Transverse colon (tissue), 4 donors: ENCODE measurements around the gene ABL1. TPM values are rescaled to one million over a fixed set of nuclear protein-coding genes. Genes with fewer than 3 reads are reported as not detected.

Experiments
- DNase-seq: peaks from one replicate; pipeline ENCODE4 v3.0.0-alpha.2; 2019
- H3K27ac ChIP-seq, 4 donors: fragments of 200-600 bp; sonication (generic); 2 replicates each; pipeline ENCODE4 v1.5.1; 2016 to 2018; ENCODE audit warnings: inconsistent platforms in 4 of 4
- H3K27me3 ChIP-seq: fragments of 200-600 bp; sonication (generic); 2 replicates; pipeline ENCODE4 v1.5.1; 2017; ENCODE audit warnings: inconsistent platforms
- H3K36me3 ChIP-seq, 4 donors: fragments of 200-600 bp; sonication (generic); 2 replicates each; pipeline ENCODE4 v1.5.1; 2017 to 2019; ENCODE audit warnings: inconsistent platforms in 4 of 4
- H3K4me1 ChIP-seq, 4 donors: fragments of 200-600 bp; sonication (generic); 2 replicates each; pipeline ENCODE4 v1.5.1; 2017 to 2020; ENCODE audit warnings: inconsistent platforms in 4 of 4
- H3K4me3 ChIP-seq, 4 donors: fragments of 200-600 bp; sonication (generic); 1 replicate in 1 of 4; 2 replicates in 3 of 4; pipeline versions ENCODE4 v1.5.1 to v1.6.1; 2017 to 2019; ENCODE audit warnings: inconsistent platforms in 4 of 4
- H3K9me3 ChIP-seq, 2 donors: fragments of 200-600 bp; sonication (generic); 2 replicates each; pipeline ENCODE4 v1.5.1; 2017 to 2019; ENCODE audit warnings: inconsistent platforms in 2 of 2
- EP300 ChIP-seq: sonication (generic); formaldehyde crosslinking; IDR thresholded peaks from one replicate; pipeline ENCODE4 v1.6.1; 2017; ENCODE audit warnings: antibody characterized with exemption, low read depth
- POLR2A ChIP-seq: fragments of 450-650 bp; IDR thresholded peaks from one replicate; pipeline ENCODE4 v1.6.1; 2016; ENCODE audit warnings: antibody characterized with exemption, mild to moderate bottlenecking, moderate library complexity
- POLR2AphosphoS5 ChIP-seq, 3 donors: sonication (generic); formaldehyde crosslinking; IDR thresholded peaks; one replicate each; pipeline ENCODE4 v1.6.1; 2016; ENCODE audit warnings: antibody characterized with exemption in 3 of 3
- WGBS, 2 donors: methylation state at CpG; one replicate each; pipeline ENCODE4 v1.1.5; 2018; ENCODE audit warnings: low coverage in 1 of 2; 5-methylcytosine and 5-hydroxymethylcytosine counted together
- in situ Hi-C, 4 donors: fragments of 200-750 bp; cut with MboI; loops; one replicate each; pipeline versions ENCODE4 v1.15.0 to v1.15.1; 2017; ENCODE audit warnings: low sequenced_read_pairs in 3 of 4, low pct_ligation_motif_present in 1 of 4, low pct_unique_long_range_greater_than_20kb in 1 of 4
- intact Hi-C: fragments of 100-400 bp; cut with DNase I; formaldehyde crosslinking; loops from one replicate; pipeline ENCODE4 v1.15.1; 2023; ENCODE audit warnings: low total_unique reads
- total RNA-seq, 4 donors: library from RNA; depleted of rRNA; stranded (reverse); fragments of >200 nt; gene quantifications; one replicate each; pipeline ENCODE4 v1.1.0, GENCODE V29; 2016
- TF ChIP-seq, protein P1 (sequence below), 5 experiments: fragments of 200-600 bp in 3 of 5; fragments of 450-650 bp in 2 of 5; sonication (generic) in 3 of 5; IDR thresholded peaks; 1 replicate in 2 of 5; 2 replicates in 3 of 5; pipeline ENCODE4 v1.5.1; 2016 to 2017; ENCODE audit warnings: antibody characterized with exemption in 5 of 5, inconsistent platforms in 3 of 5, mild to moderate bottlenecking in 2 of 5, moderate library complexity in 1 of 5

ABL1 gene
- total RNA-seq, 4 donors from 2014 or later, result 66.9 to 97.1 (median 81.8) TPM

DNA sequence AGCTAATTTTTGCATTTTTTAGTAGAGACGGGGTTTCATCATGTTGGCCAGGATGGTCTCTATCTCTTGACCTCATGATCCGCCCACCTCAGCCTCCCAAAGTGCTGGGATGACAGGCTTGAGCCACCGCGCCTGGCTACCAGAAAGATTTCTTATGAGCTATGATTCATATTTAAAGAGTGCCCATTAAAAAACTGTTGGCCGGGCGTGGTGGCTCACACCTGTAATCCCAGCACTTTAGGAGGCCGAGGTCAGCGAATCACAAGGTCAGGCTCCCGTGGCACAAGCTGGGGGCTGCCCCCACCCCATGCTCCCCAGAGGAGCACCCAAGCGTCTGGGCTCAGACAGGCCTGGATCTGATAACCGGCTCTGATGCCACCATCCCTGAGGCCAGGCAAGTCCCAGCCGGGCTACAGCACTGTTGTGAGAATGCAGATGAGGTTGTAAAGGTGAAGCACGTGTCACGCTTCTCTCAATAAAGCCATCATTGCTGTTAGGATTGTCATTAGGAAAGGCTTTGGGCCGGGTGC lies 47.7 kb downstream of the ABL1 start:
- DNase-seq, result no peak
- in situ Hi-C loops, result no loop called here

GRCh38 chr9:130883479-130883878 lies 48.4 kb downstream of the ABL1 start:
- WGBS, 2 donors, result 88% methylated on average over 4 to 5 of the region's 5 CpGs
- no peak for DNase-seq

More for the DNA sequence above, 47.7 kb downstream of the ABL1 start:
- H3K4me1 ChIP-seq, result peaks cover 0 to 5% (median 0%) of the 10 kb centered on the region in 4 donors
- H3K27ac ChIP-seq, result no peak overlapping the region
- no peak overlapping the region for H3K4me3 ChIP-seq
- H3K9me3 ChIP-seq, result no peaks in the 10 kb centered on the region
- intact Hi-C loops, result no loop called here
- no peak for TF ChIP-seq POLR2A
- TF ChIP-seq, protein P1, sequence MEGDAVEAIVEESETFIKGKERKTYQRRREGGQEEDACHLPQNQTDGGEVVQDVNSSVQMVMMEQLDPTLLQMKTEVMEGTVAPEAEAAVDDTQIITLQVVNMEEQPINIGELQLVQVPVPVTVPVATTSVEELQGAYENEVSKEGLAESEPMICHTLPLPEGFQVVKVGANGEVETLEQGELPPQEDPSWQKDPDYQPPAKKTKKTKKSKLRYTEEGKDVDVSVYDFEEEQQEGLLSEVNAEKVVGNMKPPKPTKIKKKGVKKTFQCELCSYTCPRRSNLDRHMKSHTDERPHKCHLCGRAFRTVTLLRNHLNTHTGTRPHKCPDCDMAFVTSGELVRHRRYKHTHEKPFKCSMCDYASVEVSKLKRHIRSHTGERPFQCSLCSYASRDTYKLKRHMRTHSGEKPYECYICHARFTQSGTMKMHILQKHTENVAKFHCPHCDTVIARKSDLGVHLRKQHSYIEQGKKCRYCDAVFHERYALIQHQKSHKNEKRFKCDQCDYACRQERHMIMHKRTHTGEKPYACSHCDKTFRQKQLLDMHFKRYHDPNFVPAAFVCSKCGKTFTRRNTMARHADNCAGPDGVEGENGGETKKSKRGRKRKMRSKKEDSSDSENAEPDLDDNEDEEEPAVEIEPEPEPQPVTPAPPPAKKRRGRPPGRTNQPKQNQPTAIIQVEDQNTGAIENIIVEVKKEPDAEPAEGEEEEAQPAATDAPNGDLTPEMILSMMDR (IDR thresholded peaks at IDR 0.05), result no peak
- peak in 1 of 3 donors; percentile 15 for TF ChIP-seq POLR2AphosphoS5 (IDR thresholded peaks at IDR 0.05)
- TF ChIP-seq EP300, result no peak
- WGBS, 2 donors, result 80% methylated on average over 15 of the region's 15 CpGs; no CpG with 5 or more reads in 1 of the 2 donors
- peaks cover 0 to 92% (median 38%) of the 10 kb centered on the region in 4 donors for H3K36me3 ChIP-seq
- H3K27me3 ChIP-seq, result no peaks in the 10 kb centered on the region

DNA sequence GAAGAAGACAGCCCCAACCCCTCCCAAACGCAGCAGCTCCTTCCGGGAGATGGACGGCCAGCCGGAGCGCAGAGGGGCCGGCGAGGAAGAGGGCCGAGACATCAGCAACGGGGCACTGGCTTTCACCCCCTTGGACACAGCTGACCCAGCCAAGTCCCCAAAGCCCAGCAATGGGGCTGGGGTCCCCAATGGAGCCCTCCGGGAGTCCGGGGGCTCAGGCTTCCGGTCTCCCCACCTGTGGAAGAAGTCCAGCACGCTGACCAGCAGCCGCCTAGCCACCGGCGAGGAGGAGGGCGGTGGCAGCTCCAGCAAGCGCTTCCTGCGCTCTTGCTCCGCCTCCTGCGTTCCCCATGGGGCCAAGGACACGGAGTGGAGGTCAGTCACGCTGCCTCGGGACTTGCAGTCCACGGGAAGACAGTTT lies 49.1 kb downstream of the ABL1 start:
- Histone ChIP-seq H3K36me3 (peaks cover 0 to 81% (median 40%) of the 10 kb centered on the region in 4 donors), H3K9me3 (no peaks in the 10 kb centered on the region), H3K27ac (no peak overlapping the region), H3K4me3 (no peak overlapping the region), H3K4me1 (peaks cover 0 to 5% (median 0%) of the 10 kb centered on the region in 4 donors), H3K27me3 (no peaks in the 10 kb centered on the region)
- 88% methylated on average over 25 of the region's 25 CpGs; no CpG with 5 or more reads in 1 of the 2 donors for WGBS, 2 donors
- no peak for DNase-seq
- TF ChIP-seq POLR2AphosphoS5 (IDR thresholded peaks at IDR 0.05), result no peak
- TF ChIP-seq EP300, result no peak
- TF ChIP-seq, protein P1 (IDR thresholded peaks at IDR 0.05), result no peak
- no peak for TF ChIP-seq POLR2A
- intact Hi-C loops (no loop called here), in situ Hi-C loops (no loop called here)

More at GRCh38 chr9:130883479-130883878, 48.4 kb downstream of the ABL1 start:
- H3K4me1 ChIP-seq, result peaks cover 0 to 5% (median 0%) of the 10 kb centered on the region in 4 donors
- in situ Hi-C loops, result no loop called here
- TF ChIP-seq EP300 (no peak), POLR2AphosphoS5 (IDR thresholded peaks at IDR 0.05) (no peak), POLR2A (no peak)
- TF ChIP-seq, protein P1 (IDR thresholded peaks at IDR 0.05), result no peak
- H3K9me3 ChIP-seq, result no peaks in the 10 kb centered on the region
- H3K27me3 ChIP-seq, result no peaks in the 10 kb centered on the region
- intact Hi-C loops, result no loop called here
- H3K36me3 ChIP-seq, result peaks cover 0 to 85% (median 38%) of the 10 kb centered on the region in 4 donors
- no peak overlapping the region for H3K27ac ChIP-seq
- H3K4me3 ChIP-seq, result no peak overlapping the region

- H3K36me3 ChIP-seq, result peaks cover 0 to 78% (median 38%) of the 10 kb centered on the region in 4 donors
- peak in 1 of 3 donors; percentile 49 for TF ChIP-seq POLR2AphosphoS5 (IDR thresholded peaks at IDR 0.05)
- TF ChIP-seq, protein P1 (IDR thresholded peaks at IDR 0.05), result no peak
- H3K9me3 ChIP-seq, result no peaks in the 10 kb centered on the region
- H3K4me3 ChIP-seq, result no peak overlapping the region
- no peaks in the 10 kb centered on the region for H3K27me3 ChIP-seq
- no peak overlapping the region for H3K27ac ChIP-seq
- peaks cover 0 to 5% (median 0%) of the 10 kb centered on the region in 4 donors for H3K4me1 ChIP-seq
- DNase-seq, result no peak
- intact Hi-C loops (no loop called here), in situ Hi-C loops (no loop called here)
- 87% methylated on average over 43 of the region's 47 CpGs; no CpG with 5 or more reads in 1 of the 2 donors for WGBS, 2 donors
Observed at GRCh38 chr9:130884542-130885483, 49.8 kb downstream of the ABL1 start.
